Head of caudate nucleus (tissue), 42 donors: ENCODE measurements around the gene SMPX.

Source experiments
- DNase-seq, 42 donors: peaks; one replicate each; pipeline versions ENCODE4 v3.0.0 to v3.0.0-alpha.2; 2020 to 2021; ENCODE audit warnings: mixed read lengths in 7 of 42
- intact Hi-C: fragments of 100-400 bp; cut with DNase I; formaldehyde crosslinking; loops from one replicate; pipeline ENCODE4 v1.15.0; 2022

The SMPX gene

GRCh38 chrX:21723084-21723483 is 34.8 kb downstream of the SMPX start:
- intact Hi-C loops = no loop called here
- DNase-seq = no peak

DNA sequence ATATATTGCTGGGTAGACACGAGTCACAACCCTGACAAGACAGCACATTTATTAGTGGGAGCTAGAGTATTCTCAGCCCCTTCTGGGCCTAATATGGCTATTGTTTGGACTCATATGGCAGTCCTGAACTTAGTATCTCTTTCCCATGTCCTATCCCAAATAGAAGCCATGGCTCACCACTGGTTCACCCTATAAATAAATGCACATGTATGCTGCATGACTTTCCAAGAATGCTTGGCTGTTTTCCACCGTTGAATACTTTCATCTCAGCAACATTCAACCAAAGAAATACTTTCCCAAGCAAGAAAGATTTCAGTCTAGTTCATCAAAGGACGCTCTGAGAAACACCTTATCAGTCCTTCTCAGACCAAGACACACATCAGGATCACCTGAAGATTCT is 36.7 kb downstream of the SMPX start:
- DNase-seq = no peak
- intact Hi-C loops = no loop called here

DNA sequence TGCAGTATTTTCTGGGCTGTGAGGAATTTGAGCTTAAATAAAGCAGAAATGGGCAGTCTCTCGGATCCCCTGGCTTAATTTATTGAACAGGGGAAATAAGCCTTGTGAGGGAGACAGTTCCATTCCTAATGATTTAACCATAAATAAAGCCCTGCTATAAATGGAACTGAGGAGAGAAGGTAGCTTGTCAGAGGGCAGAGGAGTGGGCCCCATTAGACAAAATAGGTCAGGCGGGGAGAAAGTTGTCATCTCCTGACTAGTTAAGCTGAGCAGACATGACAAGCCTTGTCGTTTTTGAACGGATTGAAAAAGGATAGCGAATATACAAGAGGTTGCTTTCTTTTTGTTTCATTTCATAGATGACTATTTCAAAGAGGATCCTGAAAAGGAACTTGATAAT is 39.3 kb downstream of the SMPX start:
- no peak for DNase-seq
- intact Hi-C loops = no loop called here

DNA sequence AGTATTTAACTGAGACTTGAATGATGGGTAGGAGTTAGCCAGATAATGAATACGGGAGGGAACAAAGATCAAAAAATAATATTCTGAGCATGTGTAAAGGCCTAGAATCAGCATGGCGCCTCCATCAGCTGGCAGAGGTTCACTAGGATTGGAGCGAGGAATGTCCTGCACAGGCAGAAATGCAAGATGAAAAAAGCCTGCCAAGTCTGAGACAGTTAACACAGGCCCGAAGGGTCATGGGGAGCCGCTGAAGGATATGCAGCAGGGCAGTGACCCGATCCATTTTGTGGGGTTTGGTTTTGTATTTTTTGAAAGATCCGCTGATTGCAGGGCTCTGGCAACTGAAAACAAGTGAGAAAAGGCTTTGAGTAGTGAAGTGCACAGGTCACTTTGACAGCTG is 40.1 kb downstream of the SMPX start:
- intact Hi-C loops = no loop called here
- DNase-seq = no peak

GRCh38 chrX:21715825-21716224 is 42.1 kb downstream of the SMPX start:
- intact Hi-C loops = no loop called here

GRCh38 chrX:21715337-21715736 is 42.6 kb downstream of the SMPX start:
- intact Hi-C loops = no loop called here
- DNase-seq = no peak

More at GRCh38 chrX:21715825-21716224, 42.1 kb downstream of the SMPX start:
- DNase-seq = no peak

- intact Hi-C loops = no loop called here
- DNase-seq = no peak
Observed at GRCh38 chrX:21711848-21712197, 46.1 kb downstream of the SMPX start.

DNA sequence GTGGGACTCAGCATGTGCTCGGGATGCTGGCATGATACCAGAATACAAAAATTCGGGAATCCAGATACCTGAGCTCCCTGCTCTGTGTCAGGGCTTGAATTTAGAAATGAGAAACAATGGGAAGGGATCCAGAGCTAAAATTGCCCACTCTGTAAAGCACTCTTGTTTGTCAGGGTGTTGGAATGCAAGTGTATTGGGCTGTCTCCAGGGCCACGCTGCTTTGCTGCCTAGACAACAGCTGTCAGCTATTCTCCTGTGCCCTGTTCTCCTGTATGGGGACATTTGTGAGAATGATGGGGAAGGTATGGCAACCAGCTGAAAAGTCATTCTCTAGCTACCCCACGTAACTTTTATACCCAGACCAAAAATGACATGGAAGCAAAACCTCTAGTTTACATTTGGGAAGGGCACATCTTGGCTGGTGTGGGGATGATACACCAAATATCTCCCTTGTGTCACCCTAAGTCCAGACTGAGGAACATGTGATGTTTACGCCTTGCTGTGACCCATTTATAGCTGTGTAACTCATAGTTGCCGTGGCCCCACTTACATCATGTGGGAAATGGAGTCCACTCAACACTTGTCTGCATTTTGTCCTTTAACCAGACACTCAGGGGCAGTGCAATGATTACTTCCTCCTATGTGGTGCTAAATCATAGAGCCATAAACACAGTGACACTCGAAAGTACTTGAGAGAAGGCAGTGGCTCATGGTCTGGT is 46.6 kb downstream of the SMPX start:
- intact Hi-C loops = no loop called here
- DNase-seq = no peak

- no peak for DNase-seq
- intact Hi-C loops = no loop called here
Observed at GRCh38 chrX:21708116-21708515, 49.8 kb downstream of the SMPX start.

- DNase-seq = no peak
- intact Hi-C loops = no loop called here
Observed at GRCh38 chrX:21705225-21705624, 52.7 kb downstream of the SMPX start.

DNA sequence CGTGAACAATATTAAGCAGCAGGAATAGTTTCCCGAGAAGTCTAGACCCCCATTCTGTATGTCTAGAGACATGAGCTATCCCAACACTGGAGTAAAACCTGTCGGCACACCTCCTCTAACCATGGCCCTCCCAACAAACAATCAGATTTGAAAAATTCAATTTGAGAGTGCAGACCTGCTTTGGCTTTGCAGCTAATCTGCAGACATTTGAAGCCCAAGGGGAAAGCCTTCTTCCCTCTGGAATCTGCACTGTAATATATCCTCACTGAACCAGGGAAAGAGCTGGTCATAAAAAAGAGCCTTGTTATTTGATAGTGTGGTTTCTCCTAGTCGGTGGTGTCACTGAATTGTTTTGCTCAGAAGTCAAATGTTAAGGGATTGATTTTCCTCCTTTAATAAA is 55.2 kb downstream of the SMPX start:
- DNase-seq = no peak
- intact Hi-C loops = no loop called here

GRCh38 chrX:21700967-21701366 is 56.9 kb downstream of the SMPX start:
- DNase-seq = no peak
- intact Hi-C loops = no loop called here

GRCh38 chrX:21700275-21700674 is 57.6 kb downstream of the SMPX start:
- DNase-seq = no peak

GRCh38 chrX:21699136-21699535 is 58.8 kb downstream of the SMPX start:
- no peak for DNase-seq
- intact Hi-C loops = no loop called here

More at GRCh38 chrX:21700275-21700674, 57.6 kb downstream of the SMPX start:
- intact Hi-C loops = no loop called here

- DNase-seq = no peak
- intact Hi-C loops = no loop called here
Observed at GRCh38 chrX:21698272-21698671, 59.6 kb downstream of the SMPX start.

DNA sequence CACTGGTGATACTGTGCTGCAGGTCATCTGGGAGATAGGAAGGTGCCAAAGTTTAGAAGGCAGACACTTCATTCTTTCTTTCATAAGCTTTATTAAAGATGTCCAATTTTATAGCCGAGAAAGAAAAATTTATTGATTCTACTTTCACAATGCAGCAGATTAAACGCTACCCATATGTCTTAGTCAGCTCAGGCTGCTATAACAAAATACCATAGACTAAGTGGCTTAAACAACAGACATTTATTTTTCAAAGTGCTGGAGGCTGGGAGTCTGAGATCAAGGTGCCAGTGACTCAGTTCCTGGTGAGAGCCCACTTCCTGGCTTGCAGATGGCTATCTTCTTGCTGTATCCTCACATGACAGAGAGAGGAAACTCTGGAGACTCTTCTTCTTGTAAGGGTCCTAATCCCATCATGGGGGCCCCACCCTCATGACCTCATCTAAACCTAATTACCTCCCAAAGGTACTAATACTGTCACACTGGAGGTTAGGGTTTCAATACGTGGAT is 66.4 kb downstream of the SMPX start:
- intact Hi-C loops = no loop called here
- DNase-seq = no peak

- intact Hi-C loops = no loop called here
- no peak for DNase-seq
Observed at GRCh38 chrX:21683941-21684340, 74.0 kb downstream of the SMPX start.

- DNase-seq = no peak
- intact Hi-C loops = no loop called here
Observed at GRCh38 chrX:21678048-21678612, 79.8 kb downstream of the SMPX start.

DNA sequence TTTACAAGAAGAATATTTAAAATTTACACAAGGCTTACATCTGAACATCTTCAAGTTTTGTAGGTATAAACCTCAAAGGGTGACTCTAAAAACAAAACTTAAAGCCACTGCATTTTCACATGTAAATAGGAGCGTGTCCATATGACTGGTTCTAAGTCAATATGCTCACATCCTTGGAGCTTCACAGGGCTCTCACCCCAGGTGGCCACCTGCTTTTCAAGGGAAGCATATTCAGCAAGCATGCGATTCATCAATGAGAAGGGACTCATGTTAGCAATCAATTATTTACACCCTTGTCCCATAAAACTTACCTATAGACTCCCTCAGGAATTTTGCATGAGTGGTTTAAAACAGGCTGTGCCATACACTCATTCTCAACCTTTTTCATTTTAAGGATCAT is 82.0 kb downstream of the SMPX start:
- DNase-seq = no peak
- intact Hi-C loops = no loop called here

DNA sequence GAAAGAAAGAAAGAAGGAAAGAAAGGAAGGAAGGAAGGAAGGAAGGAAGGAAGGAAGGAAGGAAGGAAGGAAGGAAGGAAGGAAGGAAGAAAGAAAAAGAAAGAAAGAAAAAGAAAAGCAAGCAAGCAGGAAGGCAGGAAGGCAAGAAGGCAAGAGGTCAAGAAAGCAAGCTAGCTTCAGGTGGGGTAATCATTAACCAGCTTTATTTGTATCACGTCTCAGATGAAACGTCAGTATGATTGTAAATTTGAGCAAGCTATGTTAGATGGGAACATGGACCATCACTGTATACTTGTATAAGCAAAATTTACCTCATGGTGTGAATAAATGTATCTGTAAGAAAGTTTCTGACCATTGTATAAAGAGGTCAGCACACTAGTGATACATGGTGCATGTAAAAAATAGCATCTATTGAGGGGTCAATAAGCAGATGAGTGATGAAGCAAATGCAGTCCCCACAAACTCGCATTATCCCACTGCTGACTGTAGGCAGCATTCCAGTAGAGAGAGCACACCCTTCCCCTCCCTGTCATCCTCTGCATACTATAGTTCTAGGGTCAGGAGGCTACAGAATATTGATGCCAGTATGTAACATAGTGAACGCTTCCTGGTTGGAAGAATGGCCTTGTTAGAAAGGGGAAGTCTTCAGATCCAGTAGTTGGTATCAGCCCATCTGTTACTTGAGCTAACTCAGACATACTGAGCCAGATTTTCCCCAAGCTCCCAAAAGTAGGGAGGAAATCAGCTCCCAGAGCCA is 83.3 kb downstream of the SMPX start:
- intact Hi-C loops = no loop called here

DNA sequence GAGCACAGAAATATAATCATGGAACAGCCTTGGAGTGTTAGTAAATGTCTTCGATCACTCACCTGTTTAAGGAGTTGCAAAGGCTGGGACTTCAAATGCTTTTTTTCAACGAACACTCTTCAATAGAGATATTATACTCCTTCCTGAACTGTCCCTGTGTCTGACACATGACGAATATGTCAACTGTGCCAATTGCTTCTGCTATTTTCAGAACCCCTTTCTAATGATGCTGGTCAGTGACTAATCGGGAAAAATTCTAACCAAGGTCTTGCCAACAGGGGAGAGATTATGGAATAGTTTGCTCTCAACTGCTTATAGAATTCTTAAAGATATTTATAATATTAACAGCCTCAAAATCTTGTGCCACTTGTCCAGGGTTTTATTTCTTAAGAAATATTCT is 91.2 kb downstream of the SMPX start:
- no peak for DNase-seq
- intact Hi-C loops = no loop called here

More for the DNA sequence above, 83.3 kb downstream of the SMPX start:
- DNase-seq = no peak
